ENCODE data around the gene SAMD4A. TPM values are rescaled to one million over a fixed set of nuclear protein-coding genes. Genes with fewer than 3 reads are reported as not detected.
A peak's percentile ranks its signal among the peaks of the same experiment; 100 is the strongest.

Gene SAMD4A
- total RNA-seq, 3 donors from 2014 or later: 28.5 to 44.6 (median 36.2) TPM

- Histone ChIP-seq H3K27me3 (no peaks in the 10 kb centered on the region), H3K9me3 (no peaks in the 10 kb centered on the region), H3K27ac (peak overlapping the region; percentile 48 to 75), H3K36me3 (no peaks in the 10 kb centered on the region), H3K4me1 (peaks cover 0 to 3% of the 10 kb centered on the region in 2 donors), H3K4me3 (peak overlapping the region; percentile 18 to 38 (median 20))
- DNase-seq (ENCODE audit: low spot score in 2 of 2): no peak
- intact Hi-C loops (cut with DNase I; ENCODE audit: low total_unique reads): no loop called here
- TF ChIP-seq POLR2A (IDR thresholded peaks at IDR 0.05) (no peak), POLR2AphosphoS5 (IDR thresholded peaks at IDR 0.05) (peak in 2 of 3 donors; percentile 65 to 81), CTCF (IDR thresholded peaks at IDR 0.05) (no peak)
These were observed 163.4 kb downstream of the SAMD4A start for GRCh38 chr14:54730156-54730961.

DNA sequence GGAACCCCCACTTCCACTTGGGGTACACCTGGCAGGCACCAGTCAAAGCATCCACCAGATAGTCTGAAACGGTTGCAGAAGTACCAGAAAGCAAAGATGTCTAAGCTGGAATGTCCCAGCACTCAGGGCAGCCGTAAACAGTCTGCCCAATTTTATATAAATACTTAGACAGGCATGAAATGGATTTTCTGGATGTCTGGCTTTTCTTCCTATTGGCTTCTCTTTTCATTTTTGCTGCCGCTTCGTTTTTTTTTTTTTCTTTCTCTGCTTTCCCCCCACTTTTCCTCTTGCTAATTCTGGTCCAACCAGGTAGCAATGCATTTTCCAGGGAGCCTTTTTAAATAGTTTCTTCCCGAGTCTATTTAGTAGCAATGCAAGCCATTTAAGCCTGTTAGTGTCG lies 168.0 kb downstream of the SAMD4A start:
- Histone ChIP-seq H3K27me3 (no peaks in the 10 kb centered on the region), H3K4me1 (peaks cover 0 to 3% of the 10 kb centered on the region in 2 donors), H3K27ac (no peak overlapping the region), H3K4me3 (no peak overlapping the region), H3K36me3 (no peaks in the 10 kb centered on the region), H3K9me3 (no peaks in the 10 kb centered on the region)
- TF ChIP-seq POLR2A (IDR thresholded peaks at IDR 0.05): no peak
- no peak for TF ChIP-seq POLR2AphosphoS5 (IDR thresholded peaks at IDR 0.05)
- no peak for TF ChIP-seq CTCF (IDR thresholded peaks at IDR 0.05)
- intact Hi-C loops (cut with DNase I; ENCODE audit: low total_unique reads): no loop called here
- no peak for DNase-seq (ENCODE audit: low spot score in 2 of 2)

- TF ChIP-seq POLR2A (IDR thresholded peaks at IDR 0.05) (no peak), POLR2AphosphoS5 (IDR thresholded peaks at IDR 0.05) (no peak), CTCF (IDR thresholded peaks at IDR 0.05) (no peak)
- Histone ChIP-seq H3K27me3 (no peaks in the 10 kb centered on the region), H3K36me3 (no peaks in the 10 kb centered on the region), H3K4me3 (no peak overlapping the region), H3K9me3 (no peaks in the 10 kb centered on the region), H3K4me1 (peaks cover 0 to 3% of the 10 kb centered on the region in 2 donors), H3K27ac (no peak overlapping the region)
- no peak for DNase-seq (ENCODE audit: low spot score in 2 of 2)
- intact Hi-C loops (cut with DNase I; ENCODE audit: low total_unique reads): no loop called here
These were observed 168.5 kb downstream of the SAMD4A start for GRCh38 chr14:54735424-54735823.

DNA sequence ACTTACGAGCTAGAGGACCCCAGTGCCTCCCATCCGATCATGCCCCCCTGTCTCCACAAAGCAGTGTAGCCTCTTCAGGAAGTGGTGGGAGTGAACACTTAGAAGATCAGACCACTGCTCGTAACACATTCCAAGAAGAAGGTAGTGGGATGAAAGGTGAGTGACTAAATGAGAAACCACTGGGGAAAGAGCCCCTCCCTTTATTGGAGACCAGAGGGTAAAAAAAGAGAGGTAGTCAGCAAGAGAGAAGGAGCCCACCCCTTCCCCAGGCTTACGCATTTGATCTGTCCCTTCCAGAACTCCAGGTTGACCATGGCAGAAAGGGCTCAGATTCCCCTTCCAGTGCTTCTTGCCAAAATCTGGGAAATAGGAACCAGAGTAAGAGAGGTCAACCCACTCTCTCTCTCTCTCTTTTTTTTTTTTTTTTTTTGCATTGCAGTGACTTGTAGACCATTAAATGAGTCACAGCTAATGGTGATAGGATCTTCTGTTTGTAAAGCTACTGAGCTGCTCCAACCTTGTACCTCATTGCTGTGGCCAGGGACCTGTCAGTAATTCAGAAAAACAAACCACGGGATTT lies 170.3 kb downstream of the SAMD4A start:
- H3K27ac ChIP-seq: no peak overlapping the region

More for the DNA sequence above, 170.3 kb downstream of the SAMD4A start:
- H3K4me1 ChIP-seq: no peaks in the 10 kb centered on the region
- DNase-seq (ENCODE audit: low spot score in 2 of 2): no peak
- H3K36me3 ChIP-seq: no peaks in the 10 kb centered on the region
- intact Hi-C loops (cut with DNase I; ENCODE audit: low total_unique reads): no loop called here
- H3K4me3 ChIP-seq: no peak overlapping the region
- no peaks in the 10 kb centered on the region for H3K9me3 ChIP-seq
- TF ChIP-seq POLR2A (IDR thresholded peaks at IDR 0.05) (no peak), POLR2AphosphoS5 (IDR thresholded peaks at IDR 0.05) (no peak), CTCF (IDR thresholded peaks at IDR 0.05) (no peak)
- no peaks in the 10 kb centered on the region for H3K27me3 ChIP-seq
